ENCODE data around the gene RAB5IF. TPM values are rescaled to one million over a fixed set of nuclear protein-coding genes. Genes with fewer than 3 reads are reported as not detected.

Gene RAB5IF
- total and polyA plus RNA-seq, 9 of the 15 experiments (the other 6 are each of a cell fraction or from before 2014, with no cell fraction given) = 26.5 to 198 (median 134) TPM

DNA sequence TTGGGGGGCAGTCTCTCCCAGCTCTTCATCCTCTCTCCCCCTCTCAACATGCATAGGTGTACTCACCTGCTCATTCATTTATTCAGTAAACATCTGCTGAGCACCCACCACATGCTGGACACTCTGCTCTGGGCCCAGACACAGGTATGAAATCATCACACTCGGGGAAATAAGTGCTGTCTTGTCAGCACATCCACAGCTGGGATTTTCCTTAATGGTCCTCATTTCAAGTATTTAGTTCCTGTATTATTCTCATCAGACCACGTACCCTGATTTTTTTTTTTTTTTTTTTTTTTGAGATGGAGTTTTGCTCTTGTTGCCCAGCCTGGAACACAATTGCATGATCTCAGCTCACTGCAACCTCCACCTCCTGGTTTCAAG, 19.4 kb downstream of the RAB5IF start:
- Histone ChIP-seq H3K79me2 (ENCODE audit: control insufficient read depth, insufficient read depth, low read length) (no peaks in the 10 kb centered on the region), H3K27me3 (ENCODE audit: control insufficient read depth in 2 of 2, insufficient read depth in 2 of 2, low read length in 2 of 2) (no peaks in the 10 kb centered on the region), H3K4me1 (replicated peaks in 1 of 2; ENCODE audit: control insufficient read depth in 2 of 2, insufficient read depth in 2 of 2, low read length in 2 of 2) (peaks cover under 1 to 4% of the 10 kb centered on the region in 2 experiments; a peak in 1 of 5 replicates), H3K36me3 (ENCODE audit: control insufficient read depth, insufficient read depth, low read length) (no peaks in the 10 kb centered on the region), H3K9me1 (ENCODE audit: control insufficient read depth, insufficient read depth, low read length) (no peaks in the 10 kb centered on the region), H3K4me3 (no peak overlapping the region), H4K20me1 (replicated peaks; ENCODE audit: control insufficient read depth, insufficient read depth, low read length) (no peaks in the 10 kb centered on the region), H3K4me2 (ENCODE audit: insufficient read depth, low read length) (no peak overlapping the region), H3K9ac (ENCODE audit: insufficient read depth in 1 of 2, low read depth in 2 of 2, low read length in 2 of 2) (peak overlapping the region in 1 of 2 experiments; percentile 36; a peak in 1 of 4 replicates), H2AFZ (ENCODE audit: low read depth, low read length) (no peak overlapping the region), H3K9me3 (replicated peaks; ENCODE audit: control insufficient read depth, insufficient read depth, low read depth, low read length) (no peaks in the 10 kb centered on the region), H3K27ac (ENCODE audit: extremely low read depth, low read depth, low read length) (no peak overlapping the region)
- TF ChIP-seq ESRRB (CRISPR knock-in tag; IDR thresholded peaks at IDR 0.05; ENCODE audit: borderline replicate concordance) (no peak), ELF4 (CRISPR knock-in tag; IDR thresholded peaks at IDR 0.05) (no peak), ZNF24 (IDR thresholded peaks at IDR 0.05) (no peak), CCNT2 (IDR thresholded peaks at IDR 0.05; ENCODE audit: borderline replicate concordance, extremely low read depth, insufficient read length, low read depth, low read length) (no peak), RNF2 (IDR thresholded peaks at IDR 0.05) (no peak), SRSF9 (IDR thresholded peaks at IDR 0.05; ENCODE audit: borderline replicate concordance, low read depth, low read length) (no peak)
- TF ChIP-seq, protein P1, sequence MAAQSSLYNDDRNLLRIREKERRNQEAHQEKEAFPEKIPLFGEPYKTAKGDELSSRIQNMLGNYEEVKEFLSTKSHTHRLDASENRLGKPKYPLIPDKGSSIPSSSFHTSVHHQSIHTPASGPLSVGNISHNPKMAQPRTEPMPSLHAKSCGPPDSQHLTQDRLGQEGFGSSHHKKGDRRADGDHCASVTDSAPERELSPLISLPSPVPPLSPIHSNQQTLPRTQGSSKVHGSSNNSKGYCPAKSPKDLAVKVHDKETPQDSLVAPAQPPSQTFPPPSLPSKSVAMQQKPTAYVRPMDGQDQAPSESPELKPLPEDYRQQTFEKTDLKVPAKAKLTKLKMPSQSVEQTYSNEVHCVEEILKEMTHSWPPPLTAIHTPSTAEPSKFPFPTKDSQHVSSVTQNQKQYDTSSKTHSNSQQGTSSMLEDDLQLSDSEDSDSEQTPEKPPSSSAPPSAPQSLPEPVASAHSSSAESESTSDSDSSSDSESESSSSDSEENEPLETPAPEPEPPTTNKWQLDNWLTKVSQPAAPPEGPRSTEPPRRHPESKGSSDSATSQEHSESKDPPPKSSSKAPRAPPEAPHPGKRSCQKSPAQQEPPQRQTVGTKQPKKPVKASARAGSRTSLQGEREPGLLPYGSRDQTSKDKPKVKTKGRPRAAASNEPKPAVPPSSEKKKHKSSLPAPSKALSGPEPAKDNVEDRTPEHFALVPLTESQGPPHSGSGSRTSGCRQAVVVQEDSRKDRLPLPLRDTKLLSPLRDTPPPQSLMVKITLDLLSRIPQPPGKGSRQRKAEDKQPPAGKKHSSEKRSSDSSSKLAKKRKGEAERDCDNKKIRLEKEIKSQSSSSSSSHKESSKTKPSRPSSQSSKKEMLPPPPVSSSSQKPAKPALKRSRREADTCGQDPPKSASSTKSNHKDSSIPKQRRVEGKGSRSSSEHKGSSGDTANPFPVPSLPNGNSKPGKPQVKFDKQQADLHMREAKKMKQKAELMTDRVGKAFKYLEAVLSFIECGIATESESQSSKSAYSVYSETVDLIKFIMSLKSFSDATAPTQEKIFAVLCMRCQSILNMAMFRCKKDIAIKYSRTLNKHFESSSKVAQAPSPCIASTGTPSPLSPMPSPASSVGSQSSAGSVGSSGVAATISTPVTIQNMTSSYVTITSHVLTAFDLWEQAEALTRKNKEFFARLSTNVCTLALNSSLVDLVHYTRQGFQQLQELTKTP (IDR thresholded peaks at IDR 0.05; ENCODE audit: low read depth in 1 of 2, partially characterized antibody in 2 of 2) = no peak
- TF ChIP-seq, protein P2, sequence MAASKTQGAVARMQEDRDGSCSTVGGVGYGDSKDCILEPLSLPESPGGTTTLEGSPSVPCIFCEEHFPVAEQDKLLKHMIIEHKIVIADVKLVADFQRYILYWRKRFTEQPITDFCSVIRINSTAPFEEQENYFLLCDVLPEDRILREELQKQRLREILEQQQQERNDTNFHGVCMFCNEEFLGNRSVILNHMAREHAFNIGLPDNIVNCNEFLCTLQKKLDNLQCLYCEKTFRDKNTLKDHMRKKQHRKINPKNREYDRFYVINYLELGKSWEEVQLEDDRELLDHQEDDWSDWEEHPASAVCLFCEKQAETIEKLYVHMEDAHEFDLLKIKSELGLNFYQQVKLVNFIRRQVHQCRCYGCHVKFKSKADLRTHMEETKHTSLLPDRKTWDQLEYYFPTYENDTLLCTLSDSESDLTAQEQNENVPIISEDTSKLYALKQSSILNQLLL (CRISPR knock-in tag; IDR thresholded peaks at IDR 0.05; ENCODE audit: borderline replicate concordance) = no peak
- TF ChIP-seq, protein P3, sequence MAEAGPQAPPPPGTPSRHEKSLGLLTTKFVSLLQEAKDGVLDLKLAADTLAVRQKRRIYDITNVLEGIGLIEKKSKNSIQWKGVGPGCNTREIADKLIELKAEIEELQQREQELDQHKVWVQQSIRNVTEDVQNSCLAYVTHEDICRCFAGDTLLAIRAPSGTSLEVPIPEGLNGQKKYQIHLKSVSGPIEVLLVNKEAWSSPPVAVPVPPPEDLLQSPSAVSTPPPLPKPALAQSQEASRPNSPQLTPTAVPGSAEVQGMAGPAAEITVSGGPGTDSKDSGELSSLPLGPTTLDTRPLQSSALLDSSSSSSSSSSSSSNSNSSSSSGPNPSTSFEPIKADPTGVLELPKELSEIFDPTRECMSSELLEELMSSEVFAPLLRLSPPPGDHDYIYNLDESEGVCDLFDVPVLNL (CRISPR knock-in tag; IDR thresholded peaks at IDR 0.05; ENCODE audit: low read depth) = no peak
- TF ChIP-seq, protein P4, sequence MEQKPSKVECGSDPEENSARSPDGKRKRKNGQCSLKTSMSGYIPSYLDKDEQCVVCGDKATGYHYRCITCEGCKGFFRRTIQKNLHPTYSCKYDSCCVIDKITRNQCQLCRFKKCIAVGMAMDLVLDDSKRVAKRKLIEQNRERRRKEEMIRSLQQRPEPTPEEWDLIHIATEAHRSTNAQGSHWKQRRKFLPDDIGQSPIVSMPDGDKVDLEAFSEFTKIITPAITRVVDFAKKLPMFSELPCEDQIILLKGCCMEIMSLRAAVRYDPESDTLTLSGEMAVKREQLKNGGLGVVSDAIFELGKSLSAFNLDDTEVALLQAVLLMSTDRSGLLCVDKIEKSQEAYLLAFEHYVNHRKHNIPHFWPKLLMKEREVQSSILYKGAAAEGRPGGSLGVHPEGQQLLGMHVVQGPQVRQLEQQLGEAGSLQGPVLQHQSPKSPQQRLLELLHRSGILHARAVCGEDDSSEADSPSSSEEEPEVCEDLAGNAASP (IDR thresholded peaks at IDR 0.05) = no peak
- no peak for FAIRE-seq
- DNase-seq (ENCODE audit: extremely low read depth in 1 of 4, low spot score in 3 of 4) = no peak
- WGBS (ENCODE audit: insufficient coverage, low coverage, missing lambda C conversion rate) = 28% methylated on average over 1 of the region's 2 CpGs
- ATAC-seq = no peak
- ChIA-PET CTCF (ENCODE audit: low intra/inter-chr PET ratio) (no interaction called here), POLR2A (interaction anchor here (0.6 to 1.8 kb wide), 2 partner anchors 11 to 58 kb away, joined by 4 to 10 read pairs; no protein-coding TSS in a partner anchor)
- intact Hi-C loops (cut with micrococcal nuclease) = no loop called here
- BruUV-seq (replicated peaks) = no TSS peak
- in situ Hi-C loops (cut with MboI) = no loop called here

Data from K562 (cell line).